Endothelial cell of umbilical vein (primary cell): Measurements from ENCODE around the gene DRC7. TPM values are rescaled to one million over a fixed set of nuclear protein-coding genes. Genes with fewer than 3 reads are reported as not detected.

Source experiments
- BruUV-seq: library from RNA; stranded (reverse); fragments of 400-500 nt; replicated peaks from 2 replicates; lab custom pipeline; 2021; lab: Mats Ljungman, UMichigan
- CTCF ChIA-PET: fragments of 300-600, 350-600 bp; sonication (Branson Sonifier 250); formaldehyde crosslinking; loops from one replicate; lab custom pipeline; 2021; ENCODE audit warnings: antibody characterized with exemption, inconsistent platforms; lab: Charles Lee
- POLR2A ChIA-PET: fragments of 300-600, 350-600 bp; sonication (Branson Sonifier 250); formaldehyde crosslinking; loops from one replicate; lab custom pipeline; 2021; ENCODE audit warnings: antibody characterized with exemption, inconsistent platforms; lab: Charles Lee
- DNase-seq: peaks from one replicate; pipeline ENCODE4 v3.0.0-alpha.2; 2011; ENCODE audit warnings: low read depth, low spot score
- FAIRE-seq: peaks from 2 replicates; lab custom pipeline; 2011; peaks lifted over from hg19 to GRCh38; lab: Jason Lieb, UNC
- H2AFZ ChIP-seq: 2 replicates; pipeline ENCODE4 v1.6.0; 2012; ENCODE audit warnings: low read depth, low read length, control low read depth, inconsistent platforms
- H3K27ac ChIP-seq: 2 replicates; pipeline ENCODE4 v1.5.1; 2011; ENCODE audit warnings: low read depth, mild to moderate bottlenecking, control low read depth, low read length, moderate library complexity; ENCODE audit not compliant: insufficient read depth
- H3K27me3 ChIP-seq, 2 experiments: 2 replicates each; pipeline versions ENCODE4 v1.6.0 to v1.6.1; 2011; ENCODE audit warnings: low read length in 2 of 2, mixed read lengths in 1 of 2; ENCODE audit not compliant: control insufficient read depth in 2 of 2, insufficient read depth in 2 of 2
- H3K36me3 ChIP-seq, 2 experiments: 2 replicates in 1 of 2; 3 replicates in 1 of 2; pipeline ENCODE4 v1.5.1; 2011; ENCODE audit warnings: low read length in 2 of 2, mild to moderate bottlenecking in 1 of 2, moderate library complexity in 1 of 2; ENCODE audit not compliant: control insufficient read depth in 2 of 2, insufficient read depth in 2 of 2; ENCODE audit errors: extremely low read depth in 1 of 2
- H3K4me1 ChIP-seq: 3 replicates; pipeline ENCODE4 v1.5.1; 2011; ENCODE audit warnings: mild to moderate bottlenecking, low read length; ENCODE audit not compliant: control insufficient read depth, insufficient read depth; ENCODE audit errors: extremely low read depth
- H3K4me2 ChIP-seq: 2 replicates; pipeline ENCODE4 v1.6.1; 2011; ENCODE audit warnings: low read length, control low read depth, mixed read lengths; ENCODE audit not compliant: insufficient read depth
- H3K4me3 ChIP-seq, 3 experiments: fragments of 200-600 bp in 1 of 3; sonication (generic), shearing (Covaris generic) in 1 of 3; replicated peaks in 1 of 3; 2 replicates each; pipeline ENCODE4 v1.5.1; 2011 to 2016; ENCODE audit warnings: control low read depth in 3 of 3, low read length in 3 of 3, mild to moderate bottlenecking in 2 of 3, inconsistent platforms in 1 of 3, low read depth in 1 of 3, moderate library complexity in 1 of 3; ENCODE audit not compliant: insufficient read depth in 1 of 3
- H3K79me2 ChIP-seq: 2 replicates; pipeline ENCODE4 v1.6.0; 2012; ENCODE audit warnings: low read length, inconsistent platforms; ENCODE audit not compliant: control insufficient read depth, insufficient read depth
- H3K9ac ChIP-seq: replicated peaks from 2 replicates; pipeline ENCODE3; 2011; ENCODE audit warnings: low read length, control low read depth; ENCODE audit not compliant: insufficient read depth; ENCODE audit errors: extremely low read depth
- H3K9me1 ChIP-seq: replicated peaks from 3 replicates; pipeline ENCODE4 v1.6.0; 2011; ENCODE audit warnings: mild to moderate bottlenecking, low read length; ENCODE audit not compliant: control insufficient read depth, insufficient read depth; ENCODE audit errors: extremely low read depth
- H3K9me3 ChIP-seq: replicated peaks from 2 replicates; pipeline ENCODE4 v1.5.1; 2012; ENCODE audit warnings: low read length, inconsistent platforms; ENCODE audit not compliant: control insufficient read depth, insufficient read depth
- H4K20me1 ChIP-seq: replicated peaks from 2 replicates; pipeline ENCODE3; 2011; ENCODE audit warnings: mild to moderate bottlenecking, low read length; ENCODE audit not compliant: control insufficient read depth, insufficient read depth; ENCODE audit errors: extremely low read depth
- CTCF ChIP-seq, 2 donors: IDR thresholded peaks; 1 replicate in 1 of 2; 2 replicates in 1 of 2; pipeline ENCODE4 v1.5.1; 2011; ENCODE audit warnings: low read length in 2 of 2, mild to moderate bottlenecking in 2 of 2, moderate library complexity in 2 of 2, control low read depth in 1 of 2, inconsistent platforms in 1 of 2, low read depth in 1 of 2; ENCODE audit not compliant: insufficient read depth in 1 of 2; ENCODE audit errors: extremely low read depth in 1 of 2
- EZH2 ChIP-seq: IDR thresholded peaks from 2 replicates; pipeline ENCODE4 v1.6.1; 2012; ENCODE audit warnings: borderline replicate concordance, low read depth, mild to moderate bottlenecking, moderate library complexity, low read length, inconsistent platforms; ENCODE audit not compliant: severe bottlenecking
- GATA2 ChIP-seq: IDR thresholded peaks from 2 replicates; pipeline ENCODE4 v1.7.0; 2011; ENCODE audit warnings: low read depth, mild to moderate bottlenecking, moderate library complexity, mixed read lengths, low read length; ENCODE audit not compliant: insufficient read length, insufficient read depth
- JUN ChIP-seq: IDR thresholded peaks from 2 replicates; pipeline ENCODE4 v1.6.1; 2011; ENCODE audit warnings: borderline replicate concordance, low read depth; ENCODE audit not compliant: insufficient read length, insufficient read depth
- POLR2AphosphoS5 ChIP-seq: IDR thresholded peaks from 2 replicates; pipeline ENCODE4 v1.6.1; 2012; ENCODE audit warnings: low read depth, mild to moderate bottlenecking, control low read depth, low read length, moderate library complexity; ENCODE audit not compliant: insufficient read depth
- dilution Hi-C: fragments of 300-500 bp; cut with MboI; formaldehyde crosslinking; loops from one replicate; pipeline ENCODE4 v1.15.0; 2019; ENCODE audit warnings: low sequenced_read_pairs; ENCODE audit not compliant: extremely low pct_ligation_motif_present
- intact Hi-C: fragments of 100-400 bp; cut with micrococcal nuclease; formaldehyde crosslinking; loops from one replicate; pipeline ENCODE4 v1.10.0; 2022
- polyA plus RNA-seq, 4 experiments: library from polyadenylated mRNA; depleted of rRNA in 3 of 4; stranded (reverse) in 3 of 4; unstranded in 1 of 4; fragments of >200 nt; gene quantifications; 2 replicates each; pipeline versions ENCODE4 v1.2.1 to v1.2.3, GENCODE V29; 2011 to 2012; ENCODE audit warnings: missing spikeins in 1 of 4
- total RNA-seq: library from RNA; stranded (reverse); gene quantifications from 2 replicates; pipeline ENCODE4 v1.2.3, GENCODE V29; 2021

The DRC7 gene
- total and polyA plus RNA-seq, 2 donors (not counting 3 experiments of a cell fraction or from before 2014, with no cell fraction given) = 0.13 to 0.77 TPM

DNA sequence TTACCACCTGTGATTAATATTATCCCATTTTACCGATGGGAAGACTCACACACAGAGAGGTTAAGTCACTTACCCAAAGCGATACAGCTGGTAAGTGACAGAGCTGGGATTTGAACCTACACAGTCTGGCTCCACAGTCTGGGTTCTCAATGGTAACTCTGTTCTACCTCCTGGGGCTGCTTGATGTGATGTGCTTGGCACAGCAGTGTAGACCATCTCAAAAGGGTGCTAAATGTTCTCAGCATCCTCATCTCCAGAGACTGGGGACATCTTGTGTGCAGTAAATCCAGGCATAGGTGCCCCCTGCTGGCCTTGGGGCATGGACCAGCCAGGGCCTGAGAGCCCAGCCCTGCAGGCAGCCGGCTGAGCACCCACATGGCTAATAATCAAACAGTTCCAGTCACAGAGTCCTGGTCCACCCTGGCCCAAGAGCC, 25.6 kb downstream of the DRC7 start:
- H3K4me3 ChIP-seq = no peak overlapping the region
- ChIA-PET POLR2A (no interaction called here), CTCF (interaction anchor here (0.8 to 4.4 kb wide), 5 partner anchors 10 to 144 kb away, joined by 3 to 63 read pairs (median 3); no protein-coding TSS in a partner anchor)
- FAIRE-seq (no peak), DNase-seq (peak; percentile 53)
- BruUV-seq = no TSS peak
- peaks cover 0 to 6% of the 10 kb centered on the region in 2 experiments for H3K27me3 ChIP-seq
- dilution Hi-C loops (no loop called here), intact Hi-C loops (loop anchor here (1.0 to 2.0 kb wide), 4 partner anchors 71 to 144 kb away; no protein-coding TSS in a partner anchor)
- H3K4me1 ChIP-seq = no peaks in the 10 kb centered on the region
- no peaks in the 10 kb centered on the region for H3K9me3 ChIP-seq
- no peaks in the 10 kb centered on the region for H3K36me3 ChIP-seq
- H3K9me1 ChIP-seq = no peaks in the 10 kb centered on the region
- no peaks in the 10 kb centered on the region for H4K20me1 ChIP-seq
- no peaks in the 10 kb centered on the region for H3K79me2 ChIP-seq
- no peak overlapping the region for H3K9ac ChIP-seq
- no peak overlapping the region for H2AFZ ChIP-seq
- no peak overlapping the region for H3K4me2 ChIP-seq
- TF ChIP-seq JUN = no peak
- no peak for TF ChIP-seq EZH2
- no peak for TF ChIP-seq GATA2
- TF ChIP-seq CTCF (IDR thresholded peaks at IDR 0.05; ENCODE audit: extremely low read depth in 1 of 2, insufficient read depth in 1 of 2, low read depth in 1 of 2, low read length in 2 of 2) = peak; percentile 70 to 83
- no peak for TF ChIP-seq POLR2AphosphoS5
- H3K27ac ChIP-seq = no peak overlapping the region
